Transverse colon (tissue), 4 donors: ENCODE measurements around the gene EBF3. TPM values are rescaled to one million over a fixed set of nuclear protein-coding genes. Genes with fewer than 3 reads are reported as not detected.

ENCODE experiments used
- DNase-seq: peaks from one replicate; pipeline ENCODE4 v3.0.0-alpha.2; 2019
- H3K27ac ChIP-seq, 4 donors: fragments of 200-600 bp; sonication (generic); 2 replicates each; pipeline ENCODE4 v1.5.1; 2016 to 2018; ENCODE audit warnings: inconsistent platforms in 4 of 4
- H3K27me3 ChIP-seq: fragments of 200-600 bp; sonication (generic); 2 replicates; pipeline ENCODE4 v1.5.1; 2017; ENCODE audit warnings: inconsistent platforms
- H3K36me3 ChIP-seq, 4 donors: fragments of 200-600 bp; sonication (generic); 2 replicates each; pipeline ENCODE4 v1.5.1; 2017 to 2019; ENCODE audit warnings: inconsistent platforms in 4 of 4
- H3K4me1 ChIP-seq, 4 donors: fragments of 200-600 bp; sonication (generic); 2 replicates each; pipeline ENCODE4 v1.5.1; 2017 to 2020; ENCODE audit warnings: inconsistent platforms in 4 of 4
- H3K4me3 ChIP-seq, 4 donors: fragments of 200-600 bp; sonication (generic); 1 replicate in 1 of 4; 2 replicates in 3 of 4; pipeline versions ENCODE4 v1.5.1 to v1.6.1; 2017 to 2019; ENCODE audit warnings: inconsistent platforms in 4 of 4
- H3K9me3 ChIP-seq, 2 donors: fragments of 200-600 bp; sonication (generic); 2 replicates each; pipeline ENCODE4 v1.5.1; 2017 to 2019; ENCODE audit warnings: inconsistent platforms in 2 of 2
- CTCF ChIP-seq, 5 experiments: fragments of 200-600 bp in 3 of 5; fragments of 450-650 bp in 2 of 5; sonication (generic) in 3 of 5; IDR thresholded peaks; 1 replicate in 2 of 5; 2 replicates in 3 of 5; pipeline ENCODE4 v1.5.1; 2016 to 2017; ENCODE audit warnings: antibody characterized with exemption in 5 of 5, inconsistent platforms in 3 of 5, mild to moderate bottlenecking in 2 of 5, moderate library complexity in 1 of 5
- EP300 ChIP-seq: sonication (generic); formaldehyde crosslinking; IDR thresholded peaks from one replicate; pipeline ENCODE4 v1.6.1; 2017; ENCODE audit warnings: antibody characterized with exemption, low read depth
- POLR2A ChIP-seq: fragments of 450-650 bp; IDR thresholded peaks from one replicate; pipeline ENCODE4 v1.6.1; 2016; ENCODE audit warnings: antibody characterized with exemption, mild to moderate bottlenecking, moderate library complexity
- POLR2AphosphoS5 ChIP-seq, 3 donors: sonication (generic); formaldehyde crosslinking; IDR thresholded peaks; one replicate each; pipeline ENCODE4 v1.6.1; 2016; ENCODE audit warnings: antibody characterized with exemption in 3 of 3
- WGBS, 2 donors: methylation state at CpG; one replicate each; pipeline ENCODE4 v1.1.5; 2018; ENCODE audit warnings: low coverage in 1 of 2; 5-methylcytosine and 5-hydroxymethylcytosine counted together
- in situ Hi-C, 4 donors: fragments of 200-750 bp; cut with MboI; loops; one replicate each; pipeline versions ENCODE4 v1.15.0 to v1.15.1; 2017; ENCODE audit warnings: low sequenced_read_pairs in 3 of 4, low pct_ligation_motif_present in 1 of 4, low pct_unique_long_range_greater_than_20kb in 1 of 4
- intact Hi-C: fragments of 100-400 bp; cut with DNase I; formaldehyde crosslinking; loops from one replicate; pipeline ENCODE4 v1.15.1; 2023; ENCODE audit warnings: low total_unique reads
- total RNA-seq, 4 donors: library from RNA; depleted of rRNA; stranded (reverse); fragments of >200 nt; gene quantifications; one replicate each; pipeline ENCODE4 v1.1.0, GENCODE V29; 2016

EBF3 gene
- total RNA-seq, 4 donors from 2014 or later: 0.37 to 6.6 (median 1.0) TPM

GRCh38 chr10:129942019-129942277, 22.1 kb downstream of the EBF3 start:
- in situ Hi-C loops: no loop called here

GRCh38 chr10:129941199-129942018, 22.7 kb downstream of the EBF3 start:
- Histone ChIP-seq H3K27me3 (no peaks in the 10 kb centered on the region), H3K9me3 (no peaks in the 10 kb centered on the region), H3K4me1 (no peaks in the 10 kb centered on the region), H3K4me3 (no peak overlapping the region), H3K36me3 (no peaks in the 10 kb centered on the region), H3K27ac (no peak overlapping the region)
- no peak for DNase-seq
- in situ Hi-C loops (no loop called here), intact Hi-C loops (no loop called here)
- WGBS, 2 donors: 88% methylated on average over 16 of the region's 16 CpGs; no CpG with 5 or more reads in 1 of the 2 donors
- no peak for TF ChIP-seq POLR2AphosphoS5 (IDR thresholded peaks at IDR 0.05)
- TF ChIP-seq EP300: no peak
- no peak for TF ChIP-seq CTCF (IDR thresholded peaks at IDR 0.05)
- no peak for TF ChIP-seq POLR2A

More at GRCh38 chr10:129942019-129942277, 22.1 kb downstream of the EBF3 start:
- no peak overlapping the region for H3K27ac ChIP-seq
- no peaks in the 10 kb centered on the region for H3K27me3 ChIP-seq
- TF ChIP-seq POLR2AphosphoS5 (IDR thresholded peaks at IDR 0.05) (no peak), POLR2A (no peak), CTCF (IDR thresholded peaks at IDR 0.05) (no peak), EP300 (no peak)
- WGBS, 2 donors: 88% methylated on average over 4 of the region's 4 CpGs; no CpG with 5 or more reads in 1 of the 2 donors
- no peaks in the 10 kb centered on the region for H3K4me1 ChIP-seq
- no peaks in the 10 kb centered on the region for H3K36me3 ChIP-seq
- no peak overlapping the region for H3K4me3 ChIP-seq
- DNase-seq: no peak
- intact Hi-C loops: no loop called here
- H3K9me3 ChIP-seq: no peaks in the 10 kb centered on the region

- no peaks in the 10 kb centered on the region for H3K4me1 ChIP-seq
- intact Hi-C loops: no loop called here
- no peak overlapping the region for H3K27ac ChIP-seq
- DNase-seq: no peak
- H3K9me3 ChIP-seq: no peaks in the 10 kb centered on the region
- in situ Hi-C loops: no loop called here
- TF ChIP-seq EP300 (no peak), POLR2AphosphoS5 (IDR thresholded peaks at IDR 0.05) (no peak), POLR2A (no peak), CTCF (IDR thresholded peaks at IDR 0.05) (no peak)
- H3K36me3 ChIP-seq: no peaks in the 10 kb centered on the region
- H3K27me3 ChIP-seq: no peaks in the 10 kb centered on the region
- WGBS, 2 donors: 85% methylated on average over 13 of the region's 13 CpGs; no CpG with 5 or more reads in 1 of the 2 donors
- no peak overlapping the region for H3K4me3 ChIP-seq
Measured at GRCh38 chr10:129940617-129941198, 23.4 kb downstream of the EBF3 start.

GRCh38 chr10:129939416-129940275, 24.4 kb downstream of the EBF3 start:
- Histone ChIP-seq H3K4me3 (no peak overlapping the region), H3K9me3 (no peaks in the 10 kb centered on the region), H3K27me3 (no peaks in the 10 kb centered on the region), H3K36me3 (no peaks in the 10 kb centered on the region), H3K27ac (no peak overlapping the region), H3K4me1 (no peaks in the 10 kb centered on the region)
- in situ Hi-C loops: no loop called here
- WGBS, 2 donors: 72 to 78% methylated on average over 9 to 23 of the region's 23 CpGs
- intact Hi-C loops: no loop called here
- TF ChIP-seq POLR2A: no peak
- TF ChIP-seq POLR2AphosphoS5 (IDR thresholded peaks at IDR 0.05): no peak
- TF ChIP-seq CTCF (IDR thresholded peaks at IDR 0.05): no peak
- no peak for TF ChIP-seq EP300
- DNase-seq: no peak
